GM12874 (cell line): ENCODE measurements around the gene ZHX3.

ENCODE experiments used
- TF ChIP-seq, protein P1 (sequence below): IDR thresholded peaks from 2 replicates; pipeline ENCODE4 v1.5.1; 2011; ENCODE audit warnings: low read depth, mild to moderate bottlenecking, control low read depth, low read length, moderate library complexity; ENCODE audit not compliant: insufficient read depth

ZHX3 gene

DNA sequence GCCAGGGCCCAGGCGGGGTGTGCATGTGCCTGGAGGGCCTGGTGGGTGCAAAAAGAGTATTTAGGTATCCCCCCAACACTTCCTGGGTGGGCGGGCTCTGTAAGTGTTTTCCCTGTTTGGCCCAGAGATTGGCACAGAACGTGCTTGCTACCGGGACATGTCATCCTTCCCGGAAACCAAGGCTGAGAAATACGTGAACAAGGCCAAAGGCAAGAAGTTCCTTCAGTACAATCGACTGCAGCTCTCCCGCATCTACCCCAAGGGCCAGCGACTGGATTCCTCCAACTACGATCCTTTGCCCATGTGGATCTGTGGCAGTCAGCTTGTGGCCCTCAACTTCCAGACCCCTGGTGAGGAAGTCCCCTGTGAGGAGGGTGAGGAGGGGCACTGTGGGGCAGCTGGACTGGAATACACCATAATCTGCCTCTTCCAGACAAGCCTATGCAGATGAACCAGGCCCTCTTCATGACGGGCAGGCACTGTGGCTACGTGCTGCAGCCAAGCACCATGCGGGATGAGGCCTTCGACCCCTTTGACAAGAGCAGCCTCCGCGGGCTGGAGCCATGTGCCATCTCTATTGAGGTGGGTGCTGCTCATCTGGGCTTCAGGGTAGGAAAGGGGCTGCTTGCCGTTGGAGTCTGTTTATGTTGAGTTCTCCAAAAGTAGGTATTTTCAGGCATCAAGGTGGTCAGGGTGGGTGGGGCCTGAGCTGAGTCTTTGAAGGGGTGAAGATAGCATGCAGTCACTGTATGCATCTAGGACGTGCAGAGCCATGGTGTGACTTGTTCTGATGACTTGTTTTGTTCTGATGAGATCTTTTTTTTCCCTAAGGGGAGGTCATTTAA, 145.0 kb downstream of the ZHX3 start:
- TF ChIP-seq, protein P1, sequence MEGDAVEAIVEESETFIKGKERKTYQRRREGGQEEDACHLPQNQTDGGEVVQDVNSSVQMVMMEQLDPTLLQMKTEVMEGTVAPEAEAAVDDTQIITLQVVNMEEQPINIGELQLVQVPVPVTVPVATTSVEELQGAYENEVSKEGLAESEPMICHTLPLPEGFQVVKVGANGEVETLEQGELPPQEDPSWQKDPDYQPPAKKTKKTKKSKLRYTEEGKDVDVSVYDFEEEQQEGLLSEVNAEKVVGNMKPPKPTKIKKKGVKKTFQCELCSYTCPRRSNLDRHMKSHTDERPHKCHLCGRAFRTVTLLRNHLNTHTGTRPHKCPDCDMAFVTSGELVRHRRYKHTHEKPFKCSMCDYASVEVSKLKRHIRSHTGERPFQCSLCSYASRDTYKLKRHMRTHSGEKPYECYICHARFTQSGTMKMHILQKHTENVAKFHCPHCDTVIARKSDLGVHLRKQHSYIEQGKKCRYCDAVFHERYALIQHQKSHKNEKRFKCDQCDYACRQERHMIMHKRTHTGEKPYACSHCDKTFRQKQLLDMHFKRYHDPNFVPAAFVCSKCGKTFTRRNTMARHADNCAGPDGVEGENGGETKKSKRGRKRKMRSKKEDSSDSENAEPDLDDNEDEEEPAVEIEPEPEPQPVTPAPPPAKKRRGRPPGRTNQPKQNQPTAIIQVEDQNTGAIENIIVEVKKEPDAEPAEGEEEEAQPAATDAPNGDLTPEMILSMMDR, result no peak

DNA sequence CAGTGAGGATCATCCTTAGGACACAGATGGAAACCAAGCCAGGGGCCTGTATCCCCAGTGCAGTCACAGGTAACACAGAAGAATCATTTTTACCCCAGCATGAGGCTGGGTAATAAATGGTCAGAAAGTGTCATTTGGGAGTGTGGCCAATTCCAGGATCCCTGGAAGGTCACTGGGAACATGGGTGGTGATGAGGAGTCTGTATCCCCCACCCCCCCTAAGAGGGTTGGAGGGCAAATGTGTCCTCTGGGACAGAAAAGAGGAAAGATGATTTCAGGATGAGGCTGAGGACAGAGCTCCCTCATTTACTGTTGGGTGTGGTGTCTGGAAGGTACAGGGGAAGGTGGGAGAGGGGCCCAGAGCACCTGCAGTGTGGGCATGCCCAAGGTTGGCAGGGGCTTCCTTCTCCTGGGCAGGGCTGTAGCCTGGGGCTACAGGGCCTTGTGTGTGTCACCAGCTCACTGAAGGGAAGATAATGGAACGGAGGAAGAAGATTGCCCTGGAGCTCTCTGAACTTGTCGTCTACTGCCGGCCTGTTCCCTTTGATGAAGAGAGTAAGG, 145.7 kb downstream of the ZHX3 start:
- TF ChIP-seq, protein P1, result no peak

DNA sequence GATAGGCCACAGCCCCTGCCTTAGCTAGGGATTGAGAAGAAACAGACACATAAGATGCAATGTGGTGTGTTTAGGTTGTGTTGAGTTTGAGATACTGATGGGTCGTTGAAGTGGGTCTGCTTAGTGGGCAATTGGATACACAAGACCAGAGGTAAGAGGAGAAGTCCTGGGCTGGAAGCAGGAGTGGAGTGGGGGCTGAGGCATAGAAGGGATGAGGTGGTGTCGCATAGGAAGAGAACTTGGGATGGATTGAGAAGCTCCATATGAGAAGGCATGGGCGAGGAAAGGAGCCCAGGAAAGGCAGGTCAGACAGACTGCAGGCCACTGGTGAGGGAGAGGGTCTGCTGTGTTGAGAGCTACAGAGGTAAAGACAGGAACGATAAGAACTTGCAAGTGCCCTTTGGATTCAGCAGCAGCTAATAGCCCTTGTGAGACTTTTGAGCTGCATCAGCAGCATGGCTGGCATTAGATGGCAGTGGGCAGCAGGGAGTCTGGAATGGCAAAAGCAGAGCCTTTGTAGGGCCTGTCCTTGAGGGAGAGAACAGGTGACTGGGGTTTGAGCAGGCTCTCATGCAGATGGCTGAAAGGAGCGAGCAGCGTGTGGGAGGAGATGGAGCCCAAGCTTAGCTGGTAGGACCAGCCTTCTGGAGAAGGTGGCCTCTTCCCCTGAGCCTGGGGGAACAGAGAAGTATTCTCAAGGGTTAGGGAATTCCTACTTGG, 147.0 kb downstream of the ZHX3 start:
- TF ChIP-seq, protein P1, result no peak

- TF ChIP-seq, protein P1, result no peak
These were observed 147.7 kb downstream of the ZHX3 start for GRCh38 chr20:41169791-41170351.

GRCh38 chr20:41169162-41169690, 148.3 kb downstream of the ZHX3 start:
- TF ChIP-seq, protein P1, result no peak

- TF ChIP-seq, protein P1, result no peak
These were observed 149.0 kb downstream of the ZHX3 start for GRCh38 chr20:41168281-41169161.
